Sigmoid colon (tissue), 7 donors: ENCODE measurements around the gene NFE2L3. TPM values are rescaled to one million over a fixed set of nuclear protein-coding genes. Genes with fewer than 3 reads are reported as not detected.

Experiments
- DNase-seq: peaks from one replicate; pipeline ENCODE4 v3.0.0-alpha.2; 2019
- H3K27ac ChIP-seq, 4 donors: fragments of 200-600 bp; sonication (generic); one replicate each; pipeline ENCODE4 v1.5.1; 2016 to 2019; ENCODE audit warnings: mild to moderate bottlenecking in 1 of 4
- H3K27me3 ChIP-seq, 3 donors: fragments of 200-600 bp; sonication (generic); one replicate each; pipeline ENCODE4 v1.5.1; 2019; ENCODE audit warnings: mild to moderate bottlenecking in 1 of 3
- H3K36me3 ChIP-seq, 4 donors: fragments of 200-600 bp; sonication (generic); one replicate each; pipeline ENCODE4 v1.5.1; 2016 to 2019
- H3K4me1 ChIP-seq, 4 donors: fragments of 200-600 bp; sonication (generic); one replicate each; pipeline ENCODE4 v1.5.1; 2017 to 2019
- H3K4me3 ChIP-seq, 4 donors: fragments of 200-600 bp; sonication (generic); one replicate each; pipeline ENCODE4 v1.5.1; 2017 to 2019; ENCODE audit warnings: mild to moderate bottlenecking in 2 of 4, moderate library complexity in 1 of 4
- H3K9me3 ChIP-seq, 4 donors: fragments of 200-600 bp in 3 of 4; sonication (generic) in 3 of 4; one replicate each; pipeline versions ENCODE4 v1.5.1 to v1.6.1; 2013 to 2019
- CTCF ChIP-seq, 4 experiments: fragments of 450-650 bp in 3 of 4; fragments of 200-600 bp in 1 of 4; IDR thresholded peaks; one replicate each; pipeline ENCODE4 v1.5.1; 2016 to 2019; ENCODE audit warnings: antibody characterized with exemption in 4 of 4, mild to moderate bottlenecking in 3 of 4, moderate library complexity in 2 of 4
- EP300 ChIP-seq, 4 donors: sonication (generic); formaldehyde crosslinking; IDR thresholded peaks; one replicate each; pipeline ENCODE4 v1.6.1; 2017; ENCODE audit warnings: antibody characterized with exemption in 4 of 4
- POLR2A ChIP-seq, 2 donors: fragments of 450-650 bp; IDR thresholded peaks; one replicate each; pipeline ENCODE4 v1.6.1; 2016; ENCODE audit warnings: antibody characterized with exemption in 2 of 2, mild to moderate bottlenecking in 2 of 2, moderate library complexity in 2 of 2
- POLR2AphosphoS5 ChIP-seq, 4 donors: sonication (generic); formaldehyde crosslinking; IDR thresholded peaks; one replicate each; pipeline ENCODE4 v1.6.1; 2017; ENCODE audit warnings: antibody characterized with exemption in 4 of 4
- WGBS, 2 donors: extraction: QIAGEN DNeasy Blood & Tissue Kit; methylation state at CpG; one replicate each; pipeline ENCODE4 v1.1.7; 2013; 5-methylcytosine and 5-hydroxymethylcytosine counted together
- intact Hi-C: fragments of 100-400 bp; cut with DNase I; formaldehyde crosslinking; loops from one replicate; pipeline ENCODE4 v1.15.1; 2023
- polyA plus RNA-seq, 3 donors: library from polyadenylated mRNA; stranded (reverse); fragments of 200-250 nt; gene quantifications; one replicate each; pipeline ENCODE4 v1.2.3, GENCODE V29; 2013
- total RNA-seq, 4 donors: library from RNA; depleted of rRNA; stranded (reverse); fragments of >200 nt; gene quantifications; one replicate each; pipeline ENCODE4 v1.1.0, GENCODE V29; 2016
- donor health status: healthy with polysubstance abuse.
- donor health status: Bipolar disorder and iron deficiency.
- donor health status: healthy.

Gene NFE2L3
- total and polyA plus RNA-seq, 7 donors, result 0.55 to 15.0 (median 1.9) TPM

- peaks cover 0 to 55% (median 51%) of the 10 kb centered on the region in 4 donors for H3K4me1 ChIP-seq
- intact Hi-C loops, result loop anchor here (2.0 to 10.0 kb wide), 9 partner anchors 107 to 1465 kb away; partner anchors contain the start of genes HIBADH, HOXA1 and SKAP2
Measured at GRCh38 chr7:26199301-26200037, 47.5 kb downstream of the NFE2L3 start.

GRCh38 chr7:26200038-26200443 is 48.0 kb downstream of the NFE2L3 start:
- Histone ChIP-seq H3K9me3 (no peaks in the 10 kb centered on the region), H3K4me3 (peak overlapping the region; percentile 83 to 98 (median 94)), H3K36me3 (peaks cover 18 to 28% (median 21%) of the 10 kb centered on the region in 4 donors), H3K27ac (peak overlapping the region; percentile 97 to 99 (median 98)), H3K4me1 (peaks cover 0 to 55% (median 51%) of the 10 kb centered on the region in 4 donors), H3K27me3 (no peaks in the 10 kb centered on the region)
- 0 to 1% methylated on average over 29 of the region's 29 CpGs for WGBS, 2 donors
- peak; percentile 84 for DNase-seq
- TF ChIP-seq EP300 (IDR thresholded peaks at IDR 0.05), result no peak
- TF ChIP-seq POLR2A (IDR thresholded peaks at IDR 0.05), result no peak
- TF ChIP-seq POLR2AphosphoS5 (IDR thresholded peaks at IDR 0.05), result no peak
- intact Hi-C loops, result loop anchor here (2.0 to 10.0 kb wide), 6 partner anchors 177 to 1465 kb away; partner anchors contain the start of genes HIBADH, HOXA1 and SKAP2

More at GRCh38 chr7:26199301-26200037, 47.5 kb downstream of the NFE2L3 start:
- WGBS, 2 donors, result 0 to 1% methylated on average over 36 of the region's 36 CpGs
- Histone ChIP-seq H3K4me3 (peak overlapping the region; percentile 83 to 98 (median 94)), H3K27ac (peak overlapping the region; percentile 97 to 99 (median 98)), H3K9me3 (no peaks in the 10 kb centered on the region), H3K27me3 (no peaks in the 10 kb centered on the region), H3K36me3 (peaks cover 20 to 33% (median 21%) of the 10 kb centered on the region in 4 donors)
- TF ChIP-seq POLR2A (IDR thresholded peaks at IDR 0.05), result peak in 1 of 2 donors; percentile 55
- TF ChIP-seq EP300 (IDR thresholded peaks at IDR 0.05), result no peak
- TF ChIP-seq CTCF (IDR thresholded peaks at IDR 0.05), result no peak
- peak; percentile 18 to 84 (median 68) for TF ChIP-seq POLR2AphosphoS5 (IDR thresholded peaks at IDR 0.05)
- peak; percentile 89 for DNase-seq

DNA sequence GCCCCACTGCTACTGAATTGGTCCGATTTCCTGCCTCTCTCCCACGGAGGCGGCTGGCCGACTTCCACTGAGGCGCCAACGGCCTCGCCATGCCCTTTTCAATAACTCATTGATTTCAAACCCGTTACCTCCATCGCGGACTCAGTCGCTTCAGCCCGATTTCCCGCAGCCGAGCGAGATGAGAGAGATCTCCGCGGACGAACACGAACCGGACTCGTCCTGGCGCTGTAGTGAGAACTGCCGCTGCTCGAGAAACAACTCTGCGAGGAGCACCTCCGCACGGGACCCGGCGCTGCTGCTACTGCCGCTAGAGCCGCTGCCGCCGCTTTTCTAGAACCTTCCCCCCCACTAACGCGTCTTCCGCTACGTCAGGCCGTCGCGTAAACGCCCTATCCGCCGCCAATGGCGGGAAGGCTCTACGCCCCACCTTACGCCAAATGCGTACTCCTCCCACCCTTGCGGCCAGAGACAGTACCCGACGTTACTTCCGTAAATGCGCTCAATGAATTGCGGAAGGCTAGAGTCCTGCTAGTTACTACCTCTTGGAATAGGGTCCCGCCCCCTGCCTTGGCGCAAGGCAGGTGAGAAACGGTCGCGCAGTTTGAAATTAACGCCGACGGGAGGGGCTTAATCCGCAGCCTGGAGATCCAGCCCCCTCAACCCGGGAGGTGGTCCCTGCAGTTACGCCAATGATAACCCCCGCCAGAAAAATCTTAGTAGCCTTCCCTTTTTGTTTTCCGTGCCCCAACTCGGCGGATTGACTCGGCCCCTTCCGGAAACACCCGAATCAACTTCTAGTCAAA is 48.6 kb downstream of the NFE2L3 start, which contains the start of gene HNRNPA2B1:
Gene HNRNPA2B1, minus strand, starts transcription at position 303 of the 803 bp plus-strand sequence. Its CDS starts 169 bp downstream, at position 134.
- intact Hi-C loops, result loop anchor here (2.0 to 10.0 kb wide), 6 partner anchors 177 to 1464 kb away; partner anchors contain the start of genes HIBADH, HOXA1 and SKAP2

GRCh38 chr7:26201247-26202018 is 49.4 kb downstream of the NFE2L3 start, which contains the start of gene CBX3:
CBX3 (plus strand) TSS chr7:26201745; CDS start chr7:26202999, 1,254 bp downstream.
- Histone ChIP-seq H3K9me3 (no peaks in the 10 kb centered on the region), H3K27ac (peak within 1 kb of the TSS; percentile 97 to 99 (median 98)), H3K4me1 (peaks cover 0 to 48% (median 42%) of the 10 kb centered on the region in 4 donors), H3K36me3 (peaks cover 5 to 19% (median 11%) of the 10 kb centered on the region in 4 donors), H3K27me3 (no peaks in the 10 kb centered on the region), H3K4me3 (peak within 1 kb of the TSS; percentile 83 to 98 (median 94))
- peak; percentile 95 for DNase-seq
- intact Hi-C loops, result loop anchor here (2.0 to 10.0 kb wide), 6 partner anchors 176 to 1463 kb away; partner anchors contain the start of genes HIBADH, HOXA1 and SKAP2
- TF ChIP-seq EP300 (IDR thresholded peaks at IDR 0.05), result no peak
- TF ChIP-seq POLR2A (IDR thresholded peaks at IDR 0.05), result peak in 1 of 2 donors; percentile 42
- TF ChIP-seq CTCF (IDR thresholded peaks at IDR 0.05), result peak in 1 of 4 experiments; percentile 7
- peak; percentile 87 to 95 (median 92) for TF ChIP-seq POLR2AphosphoS5 (IDR thresholded peaks at IDR 0.05)
- 1 to 3% methylated on average over 86 of the region's 86 CpGs for WGBS, 2 donors

More for the DNA sequence above, 48.6 kb downstream of the NFE2L3 start, which contains the start of gene HNRNPA2B1:
- peak within 1 kb of the TSS; percentile 97 to 99 (median 98) for H3K27ac ChIP-seq
- no peaks in the 10 kb centered on the region for H3K9me3 ChIP-seq
- H3K27me3 ChIP-seq, result no peaks in the 10 kb centered on the region
- peak; percentile 99 for DNase-seq
- 0% methylated on average over 71 of the region's 71 CpGs for WGBS, 2 donors
- TF ChIP-seq POLR2AphosphoS5 (IDR thresholded peaks at IDR 0.05) (peak; percentile 100), POLR2A (IDR thresholded peaks at IDR 0.05) (peak; percentile 100), EP300 (IDR thresholded peaks at IDR 0.05) (no peak), CTCF (IDR thresholded peaks at IDR 0.05) (peak in 2 of 4 experiments; percentile 4 to 16)
- H3K36me3 ChIP-seq, result peaks cover 12 to 22% (median 15%) of the 10 kb centered on the region in 4 donors
- peak within 1 kb of the TSS; percentile 83 to 98 (median 94) for H3K4me3 ChIP-seq
- H3K4me1 ChIP-seq, result peaks cover 0 to 55% (median 49%) of the 10 kb centered on the region in 4 donors
